HG03442 (cell line): ENCODE results near the gene SNX1.
"Not testable (repeated sequence)": the region's sequence is repeated elsewhere in the genome, so short reads cannot be mapped to it uniquely, and the experiment has no call there.

Experiments used
- ATAC-seq: cut with Tn5 transposase; IDR thresholded peaks from one replicate; pipeline ENCODE4 v1.9.1; 2021; ENCODE audit warnings: mild to moderate bottlenecking, moderate library complexity; ENCODE audit not compliant: unreplicated experiment

SNX1 gene

GRCh38 chr15:64111679-64112050 is 15.9 kb downstream of the SNX1 start:
- no peak for ATAC-seq

- no peak for ATAC-seq
These were observed 16.4 kb downstream of the SNX1 start for GRCh38 chr15:64112073-64112772.

- ATAC-seq: no peak
These were observed 17.1 kb downstream of the SNX1 start for GRCh38 chr15:64112904-64113303.

GRCh38 chr15:64117759-64118487 is 22.1 kb downstream of the SNX1 start:
- ATAC-seq: no peak

- not testable (repeated sequence) for ATAC-seq
These were observed 24.5 kb downstream of the SNX1 start for GRCh38 chr15:64120322-64120721.

GRCh38 chr15:64121614-64122013 is 25.8 kb downstream of the SNX1 start:
- no peak for ATAC-seq

GRCh38 chr15:64122444-64122843 is 26.7 kb downstream of the SNX1 start:
- ATAC-seq: no peak

- ATAC-seq: no peak
These were observed 27.2 kb downstream of the SNX1 start for GRCh38 chr15:64122936-64123351.

GRCh38 chr15:64125978-64126377 is 30.2 kb downstream of the SNX1 start:
- ATAC-seq: no peak

GRCh38 chr15:64127521-64128270 is 31.9 kb downstream of the SNX1 start:
- ATAC-seq: no peak

GRCh38 chr15:64130159-64130558 is 34.4 kb downstream of the SNX1 start:
- no peak for ATAC-seq

GRCh38 chr15:64131547-64131946 is 35.8 kb downstream of the SNX1 start:
- no peak for ATAC-seq

- ATAC-seq: no peak
These were observed 36.4 kb downstream of the SNX1 start for GRCh38 chr15:64132217-64132616.

- ATAC-seq: no peak
These were observed 38.0 kb downstream of the SNX1 start for GRCh38 chr15:64133623-64134344.

GRCh38 chr15:64134345-64134829 is 38.6 kb downstream of the SNX1 start:
- ATAC-seq: no peak

- no peak for ATAC-seq
These were observed 40.6 kb downstream of the SNX1 start for GRCh38 chr15:64136347-64136746.

- ATAC-seq: no peak
These were observed 41.5 kb downstream of the SNX1 start for GRCh38 chr15:64137226-64137833.

- ATAC-seq: no peak
These were observed 42.7 kb downstream of the SNX1 start for GRCh38 chr15:64138331-64138941.

- no peak for ATAC-seq
These were observed 46.2 kb downstream of the SNX1 start for GRCh38 chr15:64141798-64142512.
